Spinal cord (tissue), 10 donors: ENCODE results near the gene FAM181A. TPM values are rescaled to one million over a fixed set of nuclear protein-coding genes. Genes with fewer than 3 reads are reported as not detected.

Source experiments
- DNase-seq, 6 donors: peaks; one replicate each; pipeline versions ENCODE4 v3.0.0 to v3.0.0-alpha.2; 2013 to 2015; ENCODE audit warnings: low spot score in 6 of 6, low read depth in 4 of 6
- H3K27ac ChIP-seq: one replicate; pipeline ENCODE4 v1.5.1; 2013; ENCODE audit warnings: low read depth, low read length, control low read depth
- H3K27me3 ChIP-seq: one replicate; pipeline ENCODE4 v1.6.1; 2013; ENCODE audit warnings: low read length; ENCODE audit not compliant: control insufficient read depth, insufficient read depth
- H3K36me3 ChIP-seq: one replicate; pipeline ENCODE4 v1.6.1; 2013; ENCODE audit warnings: low read length; ENCODE audit not compliant: control insufficient read depth, insufficient read depth
- H3K4me1 ChIP-seq: one replicate; pipeline ENCODE4 v1.6.1; 2013; ENCODE audit warnings: low read length; ENCODE audit not compliant: control insufficient read depth, insufficient read depth
- H3K4me3 ChIP-seq: one replicate; pipeline ENCODE4 v1.5.1; 2013; ENCODE audit warnings: low read depth, low read length, control low read depth
- H3K9me3 ChIP-seq: one replicate; pipeline ENCODE4 v1.6.1; 2013; ENCODE audit warnings: low read length; ENCODE audit not compliant: control insufficient read depth, insufficient read depth
- WGBS: methylation state at CpG from one replicate; pipeline ENCODE4 v1.1.5; 2013; ENCODE audit warnings: missing lambda C conversion rate; ENCODE audit not compliant: insufficient coverage; 5-methylcytosine and 5-hydroxymethylcytosine counted together
- polyA plus RNA-seq, 2 donors: library from polyadenylated mRNA; unstranded; fragments of 120-200 nt; gene quantifications; one replicate each; pipeline ENCODE4 v1.2.1, GENCODE V29; 2013; ENCODE audit not compliant: insufficient read length in 2 of 2
- total RNA-seq, 2 donors: library from RNA; depleted of rRNA in 1 of 2; stranded (reverse); fragments of 120-200 nt in 1 of 2; fragments of >200 nt in 1 of 2; gene quantifications; one replicate each; pipeline versions ENCODE4 v1.2.3 to v1.2.4, GENCODE V29; 2013 to 2014
- donor health status: healthy.

The FAM181A gene
- total and polyA plus RNA-seq, 4 donors = 3.3 to 16.0 (median 7.6) TPM

DNA sequence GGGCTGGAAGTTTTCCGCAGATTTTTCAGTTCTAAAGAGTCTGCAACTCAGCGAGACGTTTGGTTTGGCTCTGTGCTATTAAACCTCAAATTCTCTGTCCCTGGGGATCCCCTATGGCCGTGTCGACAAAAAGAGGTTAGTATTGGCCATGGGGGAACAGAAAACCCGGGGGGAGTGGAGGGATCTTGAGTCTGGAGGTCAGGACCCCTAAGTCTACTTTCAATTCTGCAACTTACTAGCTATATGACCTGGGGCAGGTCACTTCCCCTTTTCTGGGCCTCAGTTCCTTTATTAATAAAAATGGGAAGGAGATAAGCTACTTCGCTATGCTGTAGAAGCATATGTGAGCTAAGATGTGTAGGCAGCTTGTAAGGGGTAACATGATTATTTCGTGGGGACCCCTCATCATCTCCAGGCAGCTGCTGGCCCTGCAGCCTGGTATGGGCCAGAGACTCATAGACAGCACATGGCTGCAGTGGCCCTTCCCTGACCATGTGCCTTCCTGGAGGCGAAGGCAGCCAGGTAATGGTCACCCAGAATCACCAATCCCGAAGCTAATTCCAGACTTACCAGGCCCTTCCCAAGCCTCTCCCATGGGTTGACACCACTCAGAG is 40.6 kb downstream of the FAM181A start:
- H3K4me3 ChIP-seq = no peak overlapping the region
- no peak for DNase-seq
- WGBS = 79% methylated on average over 8 of the region's 10 CpGs
- H3K9me3 ChIP-seq = no peaks in the 10 kb centered on the region
- H3K4me1 ChIP-seq = peaks cover 3% of the 10 kb centered on the region
- H3K27me3 ChIP-seq = no peaks in the 10 kb centered on the region
- no peaks in the 10 kb centered on the region for H3K36me3 ChIP-seq
- no peak overlapping the region for H3K27ac ChIP-seq

DNA sequence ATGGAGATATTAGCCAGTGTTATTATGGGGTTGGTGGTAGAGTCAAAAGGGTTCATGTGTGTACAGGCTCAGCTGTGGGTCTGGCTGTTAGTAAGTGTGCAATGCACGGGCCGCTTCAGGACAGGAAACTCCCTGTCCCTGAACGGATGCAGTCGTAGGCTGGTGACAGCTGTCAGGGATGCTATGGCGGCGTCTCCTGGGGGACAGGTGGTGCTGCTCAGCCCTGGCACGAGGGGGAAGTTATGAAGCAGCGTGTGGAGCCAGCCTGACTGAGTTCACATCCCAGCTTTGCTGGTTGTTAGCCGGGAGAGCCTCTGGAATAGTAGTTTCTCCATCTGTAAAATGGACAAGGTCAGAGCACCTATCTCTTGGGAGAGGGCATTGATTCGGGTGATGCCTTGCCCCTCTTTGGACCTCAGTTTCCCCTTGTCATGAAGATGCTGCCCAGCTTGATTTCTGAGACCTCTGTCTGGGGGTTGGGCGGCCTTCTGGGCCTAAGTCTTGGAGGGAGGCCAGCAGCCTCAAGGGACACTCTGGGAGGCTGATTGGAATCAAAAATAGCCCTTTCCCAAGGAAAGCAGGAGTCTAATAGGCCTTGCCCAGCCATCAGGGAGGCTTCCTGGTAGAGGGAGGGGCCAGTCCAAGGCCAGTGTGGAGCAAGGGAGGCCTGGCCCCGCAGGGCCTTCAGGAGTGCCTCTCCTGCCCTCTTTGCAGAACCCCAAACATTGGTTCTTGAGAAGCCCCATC is 42.1 kb downstream of the FAM181A start:
- 73% methylated on average over 12 of the region's 12 CpGs for WGBS
- Histone ChIP-seq H3K27ac (no peak overlapping the region), H3K36me3 (no peaks in the 10 kb centered on the region), H3K9me3 (no peaks in the 10 kb centered on the region), H3K4me3 (no peak overlapping the region), H3K4me1 (peaks cover 3% of the 10 kb centered on the region), H3K27me3 (no peaks in the 10 kb centered on the region)
- no peak for DNase-seq

- no peak overlapping the region for H3K27ac ChIP-seq
- peak in 1 of 6 donors; percentile 20 for DNase-seq
- peaks cover 16% of the 10 kb centered on the region for H3K4me1 ChIP-seq
- no peaks in the 10 kb centered on the region for H3K36me3 ChIP-seq
- WGBS = 73% methylated on average over 2 of the region's 9 CpGs
- H3K9me3 ChIP-seq = no peaks in the 10 kb centered on the region
- no peak overlapping the region for H3K4me3 ChIP-seq
- no peaks in the 10 kb centered on the region for H3K27me3 ChIP-seq
These were observed 43.4 kb downstream of the FAM181A start for GRCh38 chr14:93970585-93970964.

DNA sequence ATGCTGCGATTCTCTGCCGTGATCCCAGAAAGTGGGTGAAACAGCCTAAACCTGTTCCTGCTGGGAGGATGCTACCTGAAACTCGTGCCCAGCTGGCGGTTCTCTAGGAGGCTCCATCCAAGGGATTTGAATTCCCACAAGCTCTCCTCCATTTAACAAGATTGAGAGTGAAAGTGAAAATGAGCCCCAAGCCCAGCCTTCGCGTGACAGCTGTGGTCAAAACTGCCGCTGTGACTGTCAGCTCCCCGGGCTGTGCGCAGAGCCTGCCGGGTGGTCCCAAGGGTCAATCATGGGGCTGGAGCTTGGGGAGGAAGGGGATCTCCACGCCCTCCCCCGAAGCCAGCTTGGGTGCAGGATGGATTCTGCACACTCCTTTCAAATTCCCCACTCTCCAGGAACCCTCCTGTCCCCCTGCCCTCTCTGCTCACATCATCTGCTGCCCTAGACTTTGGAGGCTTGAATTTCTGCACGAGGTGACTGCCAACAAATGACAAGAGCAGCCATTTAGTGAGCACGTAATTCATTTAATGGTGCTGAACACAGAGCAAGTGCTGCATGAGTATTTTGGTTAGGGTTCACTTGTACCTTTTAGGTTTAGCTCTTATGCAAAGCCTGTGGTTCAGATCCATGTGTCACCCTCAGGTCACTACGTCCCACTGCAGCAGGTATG is 44.0 kb downstream of the FAM181A start:
- no peaks in the 10 kb centered on the region for H3K36me3 ChIP-seq
- peak in 1 of 6 donors; percentile 23 for DNase-seq
- H3K27me3 ChIP-seq = no peaks in the 10 kb centered on the region
- no peaks in the 10 kb centered on the region for H3K9me3 ChIP-seq
- no peak overlapping the region for H3K4me3 ChIP-seq
- WGBS = 73% methylated on average over 11 of the region's 15 CpGs
- H3K27ac ChIP-seq = no peak overlapping the region
- H3K4me1 ChIP-seq = peaks cover 19% of the 10 kb centered on the region

- Histone ChIP-seq H3K4me3 (no peak overlapping the region), H3K4me1 (peaks cover 23% of the 10 kb centered on the region), H3K27ac (no peak overlapping the region), H3K27me3 (no peaks in the 10 kb centered on the region), H3K9me3 (no peaks in the 10 kb centered on the region), H3K36me3 (no peaks in the 10 kb centered on the region)
- no CpG with 5 or more reads among the region's 3 CpGs for WGBS
- DNase-seq = no peak
These were observed 44.5 kb downstream of the FAM181A start for GRCh38 chr14:93971635-93972027.

- 97% methylated on average over 6 of the region's 6 CpGs for WGBS
These were observed 45.6 kb downstream of the FAM181A start for GRCh38 chr14:93972618-93973205.

DNA sequence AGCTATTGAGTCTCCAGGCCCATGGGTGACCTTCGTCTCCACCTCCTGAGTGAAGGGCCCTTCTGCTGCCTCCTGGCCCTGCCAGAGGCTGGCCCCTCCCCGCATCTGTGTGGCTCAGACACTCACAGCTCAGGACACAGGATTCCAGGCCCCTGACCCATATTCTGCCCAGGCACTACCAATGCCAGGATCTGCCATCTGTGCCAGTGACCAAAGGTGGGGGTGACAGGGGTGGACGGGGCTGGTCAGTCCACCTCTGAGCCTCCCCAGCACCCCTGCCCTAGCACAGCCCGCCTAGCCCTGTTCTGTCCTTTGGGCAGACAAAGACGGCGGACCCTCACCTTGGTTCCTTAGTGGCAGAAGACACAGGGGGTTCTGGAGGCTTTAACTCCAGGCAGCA is 46.5 kb downstream of the FAM181A start:
- Histone ChIP-seq H3K4me3 (no peak overlapping the region), H3K4me1 (peaks cover 24% of the 10 kb centered on the region), H3K36me3 (no peaks in the 10 kb centered on the region), H3K27ac (no peak overlapping the region), H3K27me3 (no peaks in the 10 kb centered on the region), H3K9me3 (no peaks in the 10 kb centered on the region)
- no peak for DNase-seq
- 78% methylated on average over 6 of the region's 6 CpGs for WGBS

More at GRCh38 chr14:93972618-93973205, 45.6 kb downstream of the FAM181A start:
- H3K27ac ChIP-seq = no peak overlapping the region
- H3K9me3 ChIP-seq = no peaks in the 10 kb centered on the region
- H3K27me3 ChIP-seq = no peaks in the 10 kb centered on the region
- H3K4me1 ChIP-seq = peaks cover 24% of the 10 kb centered on the region
- no peak for DNase-seq
- no peak overlapping the region for H3K4me3 ChIP-seq
- no peaks in the 10 kb centered on the region for H3K36me3 ChIP-seq

GRCh38 chr14:93974299-93974698 is 47.2 kb downstream of the FAM181A start:
- H3K27ac ChIP-seq = no peak overlapping the region
- 80% methylated on average over 6 of the region's 6 CpGs for WGBS

GRCh38 chr14:93974833-93975232 is 47.7 kb downstream of the FAM181A start:
- 88% methylated on average over 12 of the region's 12 CpGs for WGBS
- H3K27ac ChIP-seq = no peak overlapping the region
- H3K9me3 ChIP-seq = no peaks in the 10 kb centered on the region
- no peaks in the 10 kb centered on the region for H3K36me3 ChIP-seq
- no peaks in the 10 kb centered on the region for H3K27me3 ChIP-seq
- H3K4me1 ChIP-seq = peaks cover 24% of the 10 kb centered on the region
- no peak for DNase-seq
- H3K4me3 ChIP-seq = no peak overlapping the region

More at GRCh38 chr14:93974299-93974698, 47.2 kb downstream of the FAM181A start:
- H3K27me3 ChIP-seq = no peaks in the 10 kb centered on the region
- H3K9me3 ChIP-seq = no peaks in the 10 kb centered on the region
- H3K36me3 ChIP-seq = no peaks in the 10 kb centered on the region
- peaks cover 24% of the 10 kb centered on the region for H3K4me1 ChIP-seq
- DNase-seq = no peak
- H3K4me3 ChIP-seq = no peak overlapping the region
